VCaP (cell line): ENCODE data around the gene PRPF6.

Experiments
- H3K27ac ChIP-seq: fragments of 450-650 bp; 2 replicates; pipeline ENCODE4 v1.5.1; 2017
- CTCF ChIP-seq: fragments of 450-650 bp; conservative IDR thresholded peaks from 2 replicates; pipeline ENCODE4 v1.5.1; 2017; ENCODE audit warnings: mild to moderate bottlenecking, moderate library complexity

PRPF6 gene

GRCh38 chr20:64050261-64051032, 69.5 kb downstream of the PRPF6 start:
- H3K27ac ChIP-seq: no peak overlapping the region
- no peak for TF ChIP-seq CTCF

- no peak for TF ChIP-seq CTCF
- H3K27ac ChIP-seq: no peak overlapping the region
Observed at GRCh38 chr20:64051033-64051452, 70.1 kb downstream of the PRPF6 start.

- no peak for TF ChIP-seq CTCF
- no peak overlapping the region for H3K27ac ChIP-seq
Observed at GRCh38 chr20:64051561-64052325, 70.8 kb downstream of the PRPF6 start.

DNA sequence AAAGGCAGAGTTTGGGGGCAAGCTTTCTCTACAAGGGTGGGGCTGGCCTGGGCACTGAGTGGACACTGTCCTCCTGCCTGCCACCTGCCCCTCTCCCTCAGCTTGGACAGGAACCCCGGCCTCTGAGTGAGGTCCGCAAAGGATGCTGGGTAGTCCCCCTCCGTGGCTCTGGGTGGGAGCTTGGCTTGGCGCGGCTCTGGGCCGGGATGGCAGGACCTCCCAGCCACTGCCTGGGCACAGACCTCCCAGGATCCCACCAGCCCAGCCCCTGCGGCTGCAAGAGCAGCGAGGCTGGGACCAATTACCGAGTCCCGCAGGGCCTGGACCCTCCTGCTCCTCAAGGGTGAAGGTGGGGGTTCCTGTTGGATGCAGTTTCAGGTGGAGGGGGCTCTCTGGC, 71.4 kb downstream of the PRPF6 start:
- no peak overlapping the region for H3K27ac ChIP-seq
- TF ChIP-seq CTCF: no peak

- H3K27ac ChIP-seq: no peak overlapping the region
- no peak for TF ChIP-seq CTCF
Observed at GRCh38 chr20:64052987-64053840, 72.3 kb downstream of the PRPF6 start.

GRCh38 chr20:64053841-64054661, 73.1 kb downstream of the PRPF6 start:
- TF ChIP-seq CTCF: peak; percentile 37; the same call in 1 of the 2 replicates
- H3K27ac ChIP-seq: no peak overlapping the region
